ENCODE measurements around the gene DIRAS1.

The DIRAS1 gene

GRCh38 chr19:2720777-2721569 is at the start of gene DIRAS1:
Gene DIRAS1 (minus strand): TSS chr19:2721372. CDS start chr19:2717806, 3,566 bp downstream.
- DNase-seq = no peak

GRCh38 chr19:2770055-2771013 is 49.2 kb upstream of the DIRAS1 start:
- no peak for DNase-seq

- DNase-seq = no peak
Measured at GRCh38 chr19:2769218-2769617, 48.0 kb upstream of the DIRAS1 start.

- no peak for DNase-seq
Measured at GRCh38 chr19:2768365-2769132, 47.4 kb upstream of the DIRAS1 start.

- DNase-seq = no peak
Measured at GRCh38 chr19:2767688-2768087, 46.5 kb upstream of the DIRAS1 start.

GRCh38 chr19:2766594-2767372 is 45.6 kb upstream of the DIRAS1 start:
- no peak for DNase-seq

GRCh38 chr19:2765376-2765775 is 44.2 kb upstream of the DIRAS1 start:
- no peak for DNase-seq

GRCh38 chr19:2764945-2765344 is 43.8 kb upstream of the DIRAS1 start:
- DNase-seq = no peak

- no peak for DNase-seq
Measured at GRCh38 chr19:2763687-2764086, 42.5 kb upstream of the DIRAS1 start.

GRCh38 chr19:2762783-2763496 is 41.8 kb upstream of the DIRAS1 start:
- no peak for DNase-seq

GRCh38 chr19:2761876-2762782 is 41.0 kb upstream of the DIRAS1 start:
- DNase-seq = no peak

- no peak for DNase-seq
Measured at GRCh38 chr19:2761309-2761677, 40.1 kb upstream of the DIRAS1 start.

GRCh38 chr19:2759965-2760364 is 38.8 kb upstream of the DIRAS1 start:
- no peak for DNase-seq

GRCh38 chr19:2759362-2759761 is 38.2 kb upstream of the DIRAS1 start:
- no peak for DNase-seq

- DNase-seq = no peak
Measured at GRCh38 chr19:2758601-2759313, 37.6 kb upstream of the DIRAS1 start.

GRCh38 chr19:2756921-2757881 is 36.0 kb upstream of the DIRAS1 start:
- no peak for DNase-seq

GRCh38 chr19:2756477-2756876 is 35.3 kb upstream of the DIRAS1 start:
- no peak for DNase-seq

- DNase-seq = no peak
Measured at GRCh38 chr19:2755811-2756210, 34.6 kb upstream of the DIRAS1 start.

GRCh38 chr19:2755448-2755705 is 34.2 kb upstream of the DIRAS1 start:
- DNase-seq = no peak
